Gastroesophageal sphincter (tissue), 3 donors: ENCODE measurements around the gene MYH10.

Experiments used
- POLR2A ChIP-seq, 2 donors: fragments of 450-650 bp; IDR thresholded peaks; one replicate each; pipeline ENCODE4 v1.6.1; 2017; ENCODE audit warnings: antibody characterized with exemption in 2 of 2, mild to moderate bottlenecking in 2 of 2, moderate library complexity in 1 of 2
- POLR2AphosphoS5 ChIP-seq: sonication (generic); formaldehyde crosslinking; IDR thresholded peaks from one replicate; pipeline ENCODE4 v1.6.1; 2017; ENCODE audit warnings: antibody characterized with exemption
- TF ChIP-seq, protein P1 (sequence below), 4 experiments: fragments of 200-600 bp in 2 of 4; fragments of 450-650 bp in 2 of 4; sonication (generic) in 1 of 4; IDR thresholded peaks; one replicate each; pipeline ENCODE4 v1.5.1; 2017 to 2019; ENCODE audit warnings: antibody characterized with exemption in 4 of 4, mild to moderate bottlenecking in 2 of 4, moderate library complexity in 2 of 4

DNA sequence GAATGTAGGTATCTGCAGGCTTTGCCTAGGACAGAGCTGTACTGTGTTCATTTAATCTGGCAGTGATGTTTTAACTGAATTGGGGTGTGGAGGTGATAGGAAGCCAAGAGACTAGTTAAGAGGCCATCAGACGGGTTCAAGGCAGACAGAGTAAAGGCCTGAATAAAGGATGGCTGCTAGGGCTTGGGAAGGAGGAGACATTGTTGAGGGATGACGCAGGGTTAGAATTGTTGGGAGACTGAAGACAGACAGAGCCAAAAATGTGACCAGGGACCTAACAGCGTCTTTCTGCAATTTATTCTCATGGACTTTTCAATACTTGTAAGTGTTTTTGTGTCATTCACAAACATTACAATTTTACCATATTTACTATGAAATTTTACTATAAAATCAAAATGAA is 48.6 kb upstream of the MYH10 start:
- TF ChIP-seq, protein P1, sequence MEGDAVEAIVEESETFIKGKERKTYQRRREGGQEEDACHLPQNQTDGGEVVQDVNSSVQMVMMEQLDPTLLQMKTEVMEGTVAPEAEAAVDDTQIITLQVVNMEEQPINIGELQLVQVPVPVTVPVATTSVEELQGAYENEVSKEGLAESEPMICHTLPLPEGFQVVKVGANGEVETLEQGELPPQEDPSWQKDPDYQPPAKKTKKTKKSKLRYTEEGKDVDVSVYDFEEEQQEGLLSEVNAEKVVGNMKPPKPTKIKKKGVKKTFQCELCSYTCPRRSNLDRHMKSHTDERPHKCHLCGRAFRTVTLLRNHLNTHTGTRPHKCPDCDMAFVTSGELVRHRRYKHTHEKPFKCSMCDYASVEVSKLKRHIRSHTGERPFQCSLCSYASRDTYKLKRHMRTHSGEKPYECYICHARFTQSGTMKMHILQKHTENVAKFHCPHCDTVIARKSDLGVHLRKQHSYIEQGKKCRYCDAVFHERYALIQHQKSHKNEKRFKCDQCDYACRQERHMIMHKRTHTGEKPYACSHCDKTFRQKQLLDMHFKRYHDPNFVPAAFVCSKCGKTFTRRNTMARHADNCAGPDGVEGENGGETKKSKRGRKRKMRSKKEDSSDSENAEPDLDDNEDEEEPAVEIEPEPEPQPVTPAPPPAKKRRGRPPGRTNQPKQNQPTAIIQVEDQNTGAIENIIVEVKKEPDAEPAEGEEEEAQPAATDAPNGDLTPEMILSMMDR (IDR thresholded peaks at IDR 0.05): no peak
- no peak for TF ChIP-seq POLR2AphosphoS5
- no peak for TF ChIP-seq POLR2A (IDR thresholded peaks at IDR 0.05)
